ENCODE measurements around the gene TNFRSF8. TPM values are rescaled to one million over a fixed set of nuclear protein-coding genes. Genes with fewer than 3 reads are reported as not detected.

TNFRSF8 gene
- total RNA-seq, 1 donor from 2014 or later: not detected

DNA sequence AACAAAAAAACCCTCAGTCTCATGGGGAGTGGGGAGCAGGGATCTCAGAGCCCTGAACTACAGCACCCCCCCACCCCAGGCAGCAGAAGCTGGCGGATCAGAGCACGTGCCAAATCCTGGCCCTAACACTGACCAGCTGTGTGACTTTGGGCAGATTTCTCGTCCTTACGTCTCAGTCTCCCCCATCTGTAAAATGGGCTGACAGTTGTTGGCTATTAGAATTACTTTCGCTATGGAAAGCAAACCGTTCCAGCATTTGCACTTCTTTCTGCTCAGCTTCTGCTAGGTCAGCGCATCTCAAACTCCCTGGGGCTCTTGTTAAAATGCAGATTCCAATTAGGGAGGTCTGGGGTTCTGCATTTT, 15.5 kb downstream of the TNFRSF8 start:
- TF ChIP-seq, protein P1, sequence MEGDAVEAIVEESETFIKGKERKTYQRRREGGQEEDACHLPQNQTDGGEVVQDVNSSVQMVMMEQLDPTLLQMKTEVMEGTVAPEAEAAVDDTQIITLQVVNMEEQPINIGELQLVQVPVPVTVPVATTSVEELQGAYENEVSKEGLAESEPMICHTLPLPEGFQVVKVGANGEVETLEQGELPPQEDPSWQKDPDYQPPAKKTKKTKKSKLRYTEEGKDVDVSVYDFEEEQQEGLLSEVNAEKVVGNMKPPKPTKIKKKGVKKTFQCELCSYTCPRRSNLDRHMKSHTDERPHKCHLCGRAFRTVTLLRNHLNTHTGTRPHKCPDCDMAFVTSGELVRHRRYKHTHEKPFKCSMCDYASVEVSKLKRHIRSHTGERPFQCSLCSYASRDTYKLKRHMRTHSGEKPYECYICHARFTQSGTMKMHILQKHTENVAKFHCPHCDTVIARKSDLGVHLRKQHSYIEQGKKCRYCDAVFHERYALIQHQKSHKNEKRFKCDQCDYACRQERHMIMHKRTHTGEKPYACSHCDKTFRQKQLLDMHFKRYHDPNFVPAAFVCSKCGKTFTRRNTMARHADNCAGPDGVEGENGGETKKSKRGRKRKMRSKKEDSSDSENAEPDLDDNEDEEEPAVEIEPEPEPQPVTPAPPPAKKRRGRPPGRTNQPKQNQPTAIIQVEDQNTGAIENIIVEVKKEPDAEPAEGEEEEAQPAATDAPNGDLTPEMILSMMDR (conservative IDR thresholded peaks at IDR 0.05): no peak
- H3K4me3 Mint-ChIP-seq: no peak overlapping the region
- H3K4me1 Mint-ChIP-seq: peaks cover 3% of the 10 kb centered on the region
- H3K27ac Mint-ChIP-seq (ENCODE audit: unreplicated experiment): no peak overlapping the region
- H3K36me3 Mint-ChIP-seq (ENCODE audit: low read depth): no peaks in the 10 kb centered on the region
- peaks cover 6% of the 10 kb centered on the region for H3K9me3 Mint-ChIP-seq
- H3K27me3 Mint-ChIP-seq (ENCODE audit: low read depth): peaks cover 13% of the 10 kb centered on the region
- no peak for DNase-seq (ENCODE audit: low read depth, low spot score)

DNA sequence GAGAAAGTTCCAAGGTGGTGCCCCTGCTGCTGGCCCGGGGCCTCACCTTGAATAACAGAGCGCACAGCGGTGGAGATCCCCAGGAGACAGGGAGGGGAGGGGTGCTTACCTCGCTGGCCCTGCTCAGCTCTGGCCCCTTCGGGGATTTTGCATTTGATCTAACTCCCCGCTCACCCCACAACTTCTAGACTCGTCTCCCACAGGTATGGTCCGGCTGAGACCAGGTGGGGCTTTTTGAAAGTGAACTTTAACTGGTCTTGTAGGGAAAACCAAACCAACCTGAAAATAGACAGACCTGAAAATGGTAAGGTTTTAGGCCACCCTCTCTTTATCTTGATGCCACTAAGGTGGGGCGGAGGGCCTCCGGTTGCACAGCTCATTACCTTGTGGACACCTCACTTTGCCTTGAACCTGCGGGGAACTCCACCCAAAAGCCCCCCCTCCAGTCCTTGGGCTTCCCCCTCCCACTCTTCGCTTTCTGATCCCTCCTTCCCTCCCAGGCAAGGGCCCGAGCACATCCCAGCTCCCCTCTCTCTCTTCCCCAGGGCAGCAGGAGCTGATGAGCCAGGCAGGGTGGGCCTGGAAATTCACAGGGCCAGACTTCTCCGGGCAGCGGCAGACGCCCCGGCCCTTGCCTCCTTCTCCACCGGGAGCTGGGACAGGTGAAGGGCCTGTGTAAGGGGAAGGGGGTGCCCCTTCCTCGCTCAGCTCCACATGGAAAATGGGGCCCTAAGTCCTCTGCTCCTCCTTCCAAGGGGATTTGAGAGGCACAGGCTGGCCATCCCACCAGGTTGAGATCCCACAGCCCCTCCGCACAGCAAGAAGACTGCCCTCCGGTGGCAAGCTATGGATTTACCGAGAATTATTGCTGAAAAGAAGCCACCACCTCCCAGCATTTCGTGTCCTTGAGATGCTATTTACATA, 16.1 kb downstream of the TNFRSF8 start:
- Mint-ChIP-seq H3K27ac (ENCODE audit: unreplicated experiment) (no peak overlapping the region), H3K4me1 (peaks cover 3% of the 10 kb centered on the region), H3K27me3 (ENCODE audit: low read depth) (peaks cover 13% of the 10 kb centered on the region), H3K4me3 (no peak overlapping the region), H3K9me3 (peaks cover 6% of the 10 kb centered on the region), H3K36me3 (ENCODE audit: low read depth) (no peaks in the 10 kb centered on the region)
- DNase-seq (ENCODE audit: low read depth, low spot score): peak; percentile 67
- TF ChIP-seq, protein P1 (conservative IDR thresholded peaks at IDR 0.05): peak; percentile 75

DNA sequence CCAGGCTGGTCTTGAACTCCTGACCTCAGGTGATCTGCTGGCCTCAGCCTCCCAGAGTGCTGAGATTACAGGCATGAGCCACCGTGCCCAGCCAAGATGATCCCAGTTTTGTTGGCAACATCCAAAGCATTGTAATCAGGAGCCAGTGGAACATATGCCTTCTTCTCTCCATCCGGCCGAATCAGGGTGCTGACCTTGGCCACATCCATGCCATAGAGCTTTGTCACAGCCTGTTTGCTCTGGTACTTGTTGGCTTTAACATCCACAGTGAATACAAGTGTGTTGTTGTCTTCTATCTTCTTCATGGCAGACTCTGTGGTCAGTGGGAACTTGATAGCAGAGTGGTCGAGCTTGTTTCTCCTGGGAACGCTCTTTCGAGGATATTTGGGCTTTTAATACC, 17.1 kb downstream of the TNFRSF8 start:
- Mint-ChIP-seq H3K36me3 (ENCODE audit: low read depth) (no peaks in the 10 kb centered on the region), H3K4me3 (no peak overlapping the region), H3K9me3 (peaks cover 6% of the 10 kb centered on the region), H3K27ac (ENCODE audit: unreplicated experiment) (no peak overlapping the region), H3K27me3 (ENCODE audit: low read depth) (peaks cover 13% of the 10 kb centered on the region), H3K4me1 (peaks cover 3% of the 10 kb centered on the region)
- TF ChIP-seq, protein P1 (conservative IDR thresholded peaks at IDR 0.05): no peak
- DNase-seq (ENCODE audit: low read depth, low spot score): no peak

DNA sequence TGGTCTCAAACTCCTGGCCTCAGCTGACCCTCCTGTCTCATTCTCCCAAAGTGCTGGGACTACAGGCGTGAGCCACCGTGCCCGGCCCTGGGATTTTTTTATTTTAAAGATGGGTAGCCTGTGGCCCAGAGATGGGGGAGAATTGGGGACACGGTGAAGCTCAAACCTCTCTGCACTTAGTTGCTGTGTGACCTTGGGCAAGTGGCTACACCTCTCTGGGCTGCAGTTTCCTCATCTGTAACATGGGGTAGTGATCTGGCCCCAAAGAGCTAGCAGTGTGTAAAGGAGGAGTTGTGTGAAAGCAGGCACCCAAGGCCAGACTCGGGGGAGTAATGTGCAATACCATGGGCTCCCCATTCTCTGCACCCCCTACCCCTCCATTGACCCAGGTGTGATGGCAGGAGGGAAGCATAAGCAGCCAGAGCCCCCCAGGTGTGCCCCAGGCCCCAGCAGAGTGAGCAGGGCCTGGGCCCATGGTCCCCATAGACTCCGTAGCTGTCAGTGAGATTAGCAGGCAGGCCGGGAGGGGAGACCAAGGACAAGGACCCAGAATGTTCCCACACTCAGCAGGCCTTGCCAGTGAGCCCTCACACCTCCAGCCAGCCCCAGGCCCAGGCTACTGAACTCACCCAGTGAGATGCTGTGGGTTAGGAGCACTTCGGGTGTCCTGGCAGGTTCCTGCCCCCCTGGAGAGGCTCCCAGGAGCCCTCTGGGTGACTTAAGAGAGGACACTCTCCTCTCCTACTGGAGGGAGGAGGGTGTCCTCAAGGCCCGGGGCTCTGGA, 17.9 kb downstream of the TNFRSF8 start:
- Mint-ChIP-seq H3K4me3 (no peak overlapping the region), H3K9me3 (peaks cover 6% of the 10 kb centered on the region), H3K27ac (ENCODE audit: unreplicated experiment) (no peak overlapping the region), H3K27me3 (ENCODE audit: low read depth) (peaks cover 13% of the 10 kb centered on the region), H3K4me1 (peaks cover 3% of the 10 kb centered on the region), H3K36me3 (ENCODE audit: low read depth) (no peaks in the 10 kb centered on the region)
- DNase-seq (ENCODE audit: low read depth, low spot score): no peak
- TF ChIP-seq, protein P1 (conservative IDR thresholded peaks at IDR 0.05): no peak

DNA sequence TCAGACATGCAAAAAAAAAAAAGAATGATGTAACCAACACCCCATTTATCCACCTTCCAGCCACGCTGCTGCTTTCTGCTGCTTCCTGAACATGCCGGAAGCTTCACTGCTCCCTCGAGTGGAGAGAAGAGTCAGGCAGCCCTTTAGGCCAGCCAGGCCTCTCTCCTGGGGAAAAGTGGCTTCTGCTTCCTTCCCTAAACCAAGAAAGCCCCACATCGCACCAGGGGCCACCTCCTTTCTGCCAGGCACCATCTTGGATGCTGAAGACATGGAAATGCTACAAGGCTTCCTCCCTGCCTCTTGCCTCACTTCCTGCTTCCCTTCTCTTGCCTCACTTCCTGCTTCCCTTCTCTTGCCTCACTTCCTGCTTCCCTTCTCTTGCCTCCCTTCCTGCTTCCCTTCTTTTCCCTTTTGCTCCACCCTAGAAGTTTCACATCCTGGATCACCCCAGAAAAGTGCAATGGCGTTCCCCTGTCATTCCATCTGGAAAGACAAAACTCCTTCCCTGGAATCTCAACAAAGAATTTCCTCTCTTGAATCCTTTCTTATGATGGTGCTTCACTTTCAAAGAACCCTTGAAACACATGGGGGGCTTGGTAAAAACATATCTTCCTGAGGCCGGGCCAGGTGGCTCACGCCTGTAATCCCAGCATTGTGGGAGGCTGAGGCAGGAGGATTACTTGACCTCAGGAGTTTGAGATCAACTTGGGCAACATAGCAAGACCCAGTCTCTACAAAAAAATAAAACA, 18.7 kb downstream of the TNFRSF8 start:
- no peak overlapping the region for H3K27ac Mint-ChIP-seq (ENCODE audit: unreplicated experiment)
- H3K27me3 Mint-ChIP-seq (ENCODE audit: low read depth): peaks cover 13% of the 10 kb centered on the region
- TF ChIP-seq, protein P1 (conservative IDR thresholded peaks at IDR 0.05): no peak
- H3K4me3 Mint-ChIP-seq: no peak overlapping the region
- peaks cover 3% of the 10 kb centered on the region for H3K4me1 Mint-ChIP-seq
- DNase-seq (ENCODE audit: low read depth, low spot score): no peak
- no peaks in the 10 kb centered on the region for H3K36me3 Mint-ChIP-seq (ENCODE audit: low read depth)
- peaks cover 8% of the 10 kb centered on the region for H3K9me3 Mint-ChIP-seq
